Measurements from ENCODE around the gene REXO4. TPM values are rescaled to one million over a fixed set of nuclear protein-coding genes. Genes with fewer than 3 reads are reported as not detected.
"Not testable (repeated sequence)": the region's sequence is repeated elsewhere in the genome, so short reads cannot be mapped to it uniquely, and the experiment has no call there.

The REXO4 gene
- total RNA-seq, 1 experiment from 2014 or later, result 21.2 TPM

DNA sequence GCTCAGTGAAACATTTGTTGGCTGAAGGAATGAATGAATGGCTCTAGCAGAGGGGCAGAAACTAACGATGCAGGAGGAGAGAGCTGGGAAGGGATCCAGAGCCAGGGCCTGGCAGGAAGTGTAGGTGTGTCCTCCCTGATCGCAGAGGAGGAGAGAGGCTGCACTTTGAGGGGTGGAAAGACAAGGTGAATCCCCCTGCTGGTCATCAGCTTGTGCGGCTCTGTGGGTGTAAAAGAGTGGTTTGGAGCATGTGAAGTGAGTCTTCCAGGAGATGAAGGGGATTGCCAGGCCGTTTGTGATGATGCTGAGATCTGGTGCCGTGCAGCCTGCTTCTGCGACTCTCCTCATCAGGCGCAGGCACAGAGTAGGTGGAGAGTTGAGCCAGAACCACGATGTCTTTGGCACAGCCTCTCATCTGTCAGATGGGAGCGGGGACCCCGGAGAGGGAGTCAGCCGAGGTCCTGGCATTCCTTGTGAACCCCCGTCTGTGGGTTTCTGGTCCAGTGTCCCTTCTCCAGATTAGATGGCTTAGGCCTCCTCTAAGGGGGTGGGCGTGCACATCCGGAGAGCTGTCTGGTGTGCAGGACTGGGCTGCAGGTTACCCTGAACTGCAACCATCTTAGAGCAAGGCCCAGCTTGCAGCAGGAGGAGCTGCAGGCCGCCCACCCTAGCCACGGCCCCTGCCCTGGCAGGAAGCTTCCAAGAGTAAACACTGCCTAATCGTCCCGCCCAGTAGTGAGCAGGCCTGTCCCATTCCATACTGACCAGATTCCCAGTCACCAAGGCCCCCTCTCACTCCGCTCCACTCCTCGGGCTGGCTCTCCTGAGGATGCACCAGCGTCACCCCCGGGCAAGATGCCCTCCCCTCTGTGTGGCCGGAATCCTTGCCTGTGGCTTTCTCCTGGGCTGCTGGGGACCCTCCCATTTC, 4.1 kb upstream of the REXO4 start, which contains the start of gene ADAMTS13:
ADAMTS13 (plus strand) TSS at position 753 of the 928 bp plus-strand sequence; CDS start at position 830, 77 bp downstream.
- DNase-seq (ENCODE audit: low read depth), result peak; percentile 27

DNA sequence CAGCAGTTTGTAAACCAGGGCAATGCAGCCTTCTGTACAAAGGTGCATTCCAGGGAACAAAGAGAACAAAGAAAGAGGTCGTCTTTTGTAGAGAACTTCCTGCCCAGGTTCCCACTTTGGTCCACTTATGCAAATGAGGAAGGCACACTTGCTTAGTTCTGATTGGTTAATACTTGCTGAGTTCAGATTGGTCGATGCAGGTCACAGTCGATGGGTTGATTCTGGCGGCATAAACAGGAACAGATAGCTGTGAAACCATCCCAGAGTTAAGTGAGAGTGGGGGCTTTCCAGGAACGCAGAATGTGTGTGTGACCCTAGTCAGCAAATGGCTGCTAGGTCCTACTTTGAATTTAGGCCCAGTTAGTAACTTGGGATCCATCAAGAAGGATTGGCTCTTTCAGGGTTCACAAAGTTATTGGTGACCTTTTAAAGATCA, 2.6 kb upstream of the REXO4 start:
- DNase-seq (ENCODE audit: low read depth), result no peak

DNA sequence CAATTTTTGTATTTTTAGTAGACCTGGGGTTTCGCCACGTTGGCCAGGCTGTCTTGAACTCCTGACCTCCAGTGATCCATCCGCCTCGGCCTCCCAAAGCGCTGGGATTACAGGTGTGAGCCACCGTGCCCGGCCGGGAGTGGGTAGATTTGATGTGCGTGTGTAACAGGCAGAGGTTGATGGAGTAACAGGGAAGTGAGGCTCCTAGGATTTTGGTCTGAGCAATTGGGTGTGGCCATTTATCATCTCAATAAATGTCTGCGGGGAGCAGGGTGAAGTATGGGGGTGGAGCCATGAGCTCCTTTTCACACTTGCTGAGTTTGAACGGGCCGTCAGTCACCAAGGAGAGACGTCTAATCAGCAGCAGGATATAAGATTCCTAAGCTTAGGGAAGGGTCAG, 1.2 kb upstream of the REXO4 start:
- no peak for DNase-seq (ENCODE audit: low read depth)

DNA sequence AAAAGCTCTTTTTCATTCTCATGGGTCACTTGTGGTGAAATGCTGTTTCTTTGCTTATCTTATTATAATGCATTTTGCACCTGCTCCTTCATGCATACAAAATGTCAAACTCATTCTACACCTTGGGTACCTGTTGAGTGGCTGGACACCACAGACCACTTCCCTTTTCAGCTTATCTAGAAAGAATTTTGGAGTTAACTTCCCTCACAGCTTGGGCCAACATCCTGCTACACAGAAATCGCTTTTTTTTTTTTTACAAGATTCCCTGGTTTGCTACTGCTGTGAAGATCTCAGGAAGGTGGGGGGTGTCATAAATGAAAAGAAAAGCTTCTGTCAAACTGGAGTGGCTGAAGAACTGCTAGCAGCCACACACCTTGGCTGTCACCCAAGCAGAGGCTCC, 2.6 kb downstream of the REXO4 start:
- DNase-seq (ENCODE audit: low read depth), result no peak

DNA sequence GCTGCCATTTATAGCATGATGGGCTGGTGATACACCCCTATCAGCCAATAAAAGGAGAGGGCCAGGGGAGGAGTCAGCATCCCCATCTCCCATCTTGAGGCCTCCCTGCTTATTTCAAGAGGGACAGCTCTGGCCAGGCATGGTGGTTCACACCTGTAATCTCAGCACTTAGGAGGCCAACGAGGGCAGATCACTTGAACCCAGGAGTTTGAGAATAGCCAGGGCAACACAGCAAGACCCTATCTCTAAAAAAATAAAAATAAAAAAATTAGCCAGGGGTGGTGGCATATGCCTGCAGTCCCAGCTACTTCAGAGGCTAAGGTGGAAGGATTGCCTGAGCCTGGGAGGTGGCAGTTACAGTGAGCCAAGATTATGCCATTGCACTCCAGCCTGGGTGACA, 9.8 kb downstream of the REXO4 start:
- DNase-seq (ENCODE audit: low read depth), result no peak

DNA sequence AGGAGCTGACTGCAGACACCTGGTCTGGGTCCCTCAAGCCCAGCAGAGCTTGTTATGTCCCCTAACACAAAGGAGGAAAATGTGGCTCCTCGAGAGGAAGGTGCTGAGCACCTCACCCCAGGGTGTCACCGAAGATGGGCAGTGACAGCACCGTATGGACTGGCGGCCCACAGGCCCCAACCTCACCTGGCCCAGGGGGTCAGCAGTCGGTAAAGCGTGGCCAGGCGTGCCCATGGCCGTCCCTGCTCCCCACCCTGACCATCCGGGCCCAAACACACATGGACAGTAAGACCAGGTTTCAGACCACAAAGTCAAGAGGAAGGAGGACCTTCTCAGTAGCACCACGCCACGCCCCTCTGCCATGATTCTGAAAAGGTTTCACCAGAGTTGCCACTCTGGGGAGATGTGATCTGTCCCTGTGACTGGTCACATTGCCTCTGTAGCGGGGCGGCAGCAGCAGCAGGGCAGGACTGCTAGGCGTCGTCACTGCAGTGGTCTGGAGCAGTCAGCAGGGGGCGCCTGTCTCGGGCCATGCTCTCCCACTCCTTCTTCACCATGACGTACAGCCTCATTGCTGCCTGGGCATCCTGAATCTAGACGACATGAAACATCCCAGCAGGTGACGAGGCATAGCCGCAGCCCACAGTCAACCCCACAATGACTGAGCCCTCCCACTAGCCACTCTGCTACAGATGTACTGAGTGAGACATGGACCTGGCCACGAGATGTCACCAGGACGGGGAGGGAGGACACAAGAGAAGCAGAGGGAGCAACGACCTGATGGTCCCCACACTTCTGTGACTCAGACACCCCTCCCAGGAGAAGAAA, 11.1 kb downstream of the REXO4 start:
- DNase-seq (ENCODE audit: low read depth), result peak; percentile 32

DNA sequence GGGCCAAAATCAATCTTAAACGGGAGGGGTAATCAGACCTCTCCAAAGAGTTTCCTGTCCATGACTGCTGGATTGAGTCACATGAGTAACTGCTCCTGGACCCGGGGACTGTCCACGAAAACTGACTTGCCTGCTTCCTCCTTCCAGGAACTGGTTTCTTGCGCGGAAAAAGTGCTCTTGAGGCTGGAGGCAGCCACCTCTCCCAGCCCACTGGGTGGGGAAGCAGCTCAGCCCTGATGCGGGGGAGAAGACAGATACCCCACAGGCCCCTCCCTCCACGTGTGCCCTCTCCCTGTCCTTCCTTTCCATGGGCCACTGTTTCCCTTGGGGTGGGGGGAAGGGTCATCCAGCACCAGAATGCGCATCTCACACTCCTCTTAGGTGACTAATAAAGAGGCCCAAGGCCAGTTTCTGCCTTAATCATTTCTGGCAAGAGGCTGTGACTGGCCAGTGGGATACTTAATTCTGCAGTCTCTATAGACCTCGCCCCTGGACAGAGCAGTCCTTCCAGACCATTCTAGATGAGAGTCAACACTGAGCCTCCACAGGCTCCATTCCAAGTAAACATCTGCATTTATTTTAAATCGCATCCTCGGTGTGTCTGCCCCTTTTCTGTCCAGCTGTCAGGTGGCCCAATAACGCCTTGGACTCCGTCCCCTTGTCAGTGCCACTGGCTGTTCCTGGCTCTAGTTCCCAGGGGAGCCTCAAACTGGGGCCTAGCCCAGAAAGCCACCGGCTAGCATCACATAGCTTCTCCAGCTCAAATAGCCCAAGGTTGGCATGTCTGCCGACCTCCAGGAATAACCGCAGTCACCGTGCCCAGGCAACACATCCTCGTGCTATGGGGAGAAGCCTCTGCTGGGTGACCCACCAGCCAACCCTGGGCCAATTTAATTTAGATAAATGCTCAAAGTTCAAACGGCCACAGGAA, 12.0 kb downstream of the REXO4 start:
- DNase-seq (ENCODE audit: low read depth), result peak; percentile 28

DNA sequence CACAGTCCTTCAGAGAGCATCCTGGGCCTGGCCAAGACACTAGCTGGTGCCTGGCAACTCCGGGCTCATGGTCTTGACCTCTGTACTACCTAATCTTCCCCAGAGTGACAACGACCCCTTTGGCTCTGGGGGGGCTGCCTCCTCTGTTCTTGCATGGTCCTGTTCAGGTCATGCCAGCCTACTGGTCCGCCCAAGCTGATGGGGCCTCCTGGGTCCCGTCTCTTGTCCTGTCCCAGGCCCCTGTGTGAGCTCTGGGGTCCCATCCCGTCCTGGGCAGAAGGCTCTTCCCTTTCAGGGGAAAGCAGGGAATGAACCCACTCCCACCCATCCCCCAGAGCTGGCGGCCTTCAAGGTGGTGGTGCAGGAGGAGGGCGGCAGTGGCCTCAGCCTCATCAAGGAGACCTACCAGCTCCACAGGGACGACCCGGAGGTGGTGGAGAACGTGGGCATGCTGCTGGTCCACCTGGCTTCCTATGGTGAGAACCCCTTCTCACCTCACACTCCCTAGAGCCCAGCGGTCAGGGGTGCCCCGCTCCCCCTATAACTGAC, 13.3 kb downstream of the REXO4 start:
- no peak for DNase-seq (ENCODE audit: low read depth)

DNA sequence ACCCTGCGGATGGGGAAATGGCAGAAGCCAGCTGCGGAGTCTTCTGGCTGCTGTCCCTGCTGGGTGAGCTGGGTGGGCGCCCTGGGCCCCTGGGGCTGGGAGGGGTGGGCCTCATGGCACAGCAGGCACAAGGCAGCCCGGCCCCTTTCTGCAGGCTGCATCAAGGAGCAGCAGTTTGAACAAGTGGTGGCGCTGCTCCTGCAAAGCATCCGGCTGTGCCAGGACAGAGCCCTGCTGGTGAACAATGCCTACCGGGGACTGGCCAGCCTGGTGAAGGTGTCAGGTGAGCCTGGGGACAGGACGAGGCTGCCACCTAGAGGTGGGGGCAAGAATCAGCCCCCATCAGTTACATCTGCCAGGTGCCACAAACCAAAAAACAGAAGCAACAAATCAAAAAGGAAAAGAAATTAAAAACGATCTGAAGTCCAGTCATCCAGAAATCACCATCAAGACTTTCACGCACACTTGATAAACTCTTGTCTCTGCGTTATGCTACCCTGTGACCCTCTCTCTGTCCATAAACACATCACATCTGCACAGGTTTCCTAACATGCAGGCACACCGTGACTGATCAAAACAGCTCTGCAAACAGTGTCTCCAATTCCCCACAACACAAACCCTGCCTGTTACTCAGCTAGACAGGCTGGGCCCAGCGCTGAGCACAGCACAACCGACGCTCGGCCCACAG, 13.9 kb downstream of the REXO4 start:
- peak; percentile 22 for DNase-seq (ENCODE audit: low read depth)

DNA sequence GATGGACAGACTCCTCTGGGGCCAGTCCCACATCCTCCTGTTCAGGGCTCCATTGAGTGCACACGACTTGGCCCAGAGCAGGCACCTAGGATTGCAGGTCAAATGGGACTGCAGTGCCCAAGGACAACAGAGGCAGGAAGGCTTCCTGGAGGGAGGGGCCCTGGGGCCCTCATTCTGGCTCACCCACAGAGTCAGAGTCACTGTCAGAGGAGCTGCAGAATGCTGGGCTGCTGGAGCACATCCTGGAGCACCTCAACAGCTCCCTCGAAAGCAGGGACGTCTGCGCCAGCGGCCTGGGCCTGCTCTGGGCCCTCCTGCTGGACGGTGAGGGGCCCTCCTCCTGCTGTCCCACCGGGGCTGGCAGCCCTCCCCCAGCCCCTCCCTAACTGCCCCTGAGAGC, 15.1 kb downstream of the REXO4 start:
- no peak for DNase-seq (ENCODE audit: low read depth)

DNA sequence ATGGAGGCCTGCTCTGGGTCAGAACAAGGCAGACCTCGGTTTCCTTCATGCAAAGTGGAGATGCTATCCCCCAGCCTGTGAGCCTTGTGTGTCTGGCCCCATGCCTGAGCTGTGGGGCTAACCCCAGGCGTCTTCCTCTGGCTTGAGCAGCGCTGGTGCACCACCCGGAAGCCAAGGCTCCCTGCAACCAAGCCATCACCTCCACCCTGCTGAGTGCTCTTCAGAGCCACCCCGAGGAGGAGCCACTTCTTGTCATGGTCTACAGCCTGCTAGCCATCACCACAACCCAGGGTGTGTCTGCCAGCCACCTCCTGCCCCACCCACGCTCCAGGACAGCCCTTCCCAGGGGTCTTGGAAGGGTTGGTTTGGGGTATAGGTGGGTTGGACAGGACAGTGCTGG, 16.2 kb downstream of the REXO4 start:
- DNase-seq (ENCODE audit: low read depth), result no peak

DNA sequence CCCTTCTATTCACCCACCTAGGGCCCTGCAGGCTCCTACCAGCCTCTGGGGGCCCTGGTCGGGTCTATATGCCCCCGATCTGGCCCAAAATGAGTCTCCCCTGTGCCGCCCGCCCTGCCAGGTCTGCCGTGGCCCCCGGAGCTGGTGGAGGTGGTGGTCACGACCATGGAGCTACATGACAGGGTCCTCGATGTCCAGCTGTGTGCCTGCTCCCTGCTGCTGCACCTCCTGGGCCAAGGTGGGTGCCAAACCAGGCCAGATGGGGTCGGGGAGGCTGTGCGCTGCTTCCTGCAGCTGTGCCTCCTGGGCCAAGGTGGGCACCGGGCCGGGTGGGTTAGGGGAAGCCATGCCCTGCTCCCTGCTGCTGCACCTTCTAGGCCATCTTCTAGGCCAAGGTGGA, 17.5 kb downstream of the REXO4 start:
- DNase-seq (ENCODE audit: low read depth), result no peak

DNA sequence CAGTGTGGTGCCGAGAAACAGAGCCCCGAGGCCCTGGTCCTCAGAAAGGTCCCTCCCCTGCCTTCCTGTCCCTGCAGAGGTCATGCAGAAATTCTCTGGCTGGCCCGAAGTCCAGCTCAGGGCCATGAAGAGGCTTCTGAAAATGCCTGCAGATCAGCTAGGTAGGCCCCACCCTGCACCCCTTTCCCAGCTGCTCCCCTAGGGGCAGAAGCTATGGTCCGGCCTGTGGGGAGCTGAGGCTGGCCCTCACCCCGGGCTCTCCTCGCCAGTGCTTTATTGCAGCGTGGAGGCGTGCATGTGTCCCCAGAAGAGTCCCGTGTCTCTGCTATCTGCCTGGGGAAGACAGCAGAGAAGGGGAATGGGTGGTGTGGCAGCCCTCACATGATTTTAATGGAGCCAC, 19.9 kb downstream of the REXO4 start:
- DNase-seq (ENCODE audit: low read depth), result no peak

DNA sequence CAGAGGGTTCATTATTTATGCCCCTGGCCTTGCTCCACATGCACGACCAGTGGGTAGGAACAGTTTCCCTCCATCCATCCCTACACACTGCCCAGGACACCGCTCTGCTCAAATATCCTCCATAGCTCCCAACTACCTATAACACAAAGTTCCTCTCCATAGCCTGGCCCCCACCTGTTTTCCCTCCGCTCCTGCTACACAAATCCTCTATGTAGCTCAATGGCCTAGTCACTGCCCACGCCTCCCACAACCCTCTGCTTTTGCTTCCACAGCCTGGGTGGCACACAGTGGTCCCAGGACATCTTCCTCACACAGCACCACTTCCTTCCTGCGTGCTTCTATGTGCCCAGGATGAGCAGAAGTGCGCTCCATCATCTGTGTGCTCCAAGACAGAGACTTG, 20.4 kb downstream of the REXO4 start:
- no peak for DNase-seq (ENCODE audit: low read depth)

DNA sequence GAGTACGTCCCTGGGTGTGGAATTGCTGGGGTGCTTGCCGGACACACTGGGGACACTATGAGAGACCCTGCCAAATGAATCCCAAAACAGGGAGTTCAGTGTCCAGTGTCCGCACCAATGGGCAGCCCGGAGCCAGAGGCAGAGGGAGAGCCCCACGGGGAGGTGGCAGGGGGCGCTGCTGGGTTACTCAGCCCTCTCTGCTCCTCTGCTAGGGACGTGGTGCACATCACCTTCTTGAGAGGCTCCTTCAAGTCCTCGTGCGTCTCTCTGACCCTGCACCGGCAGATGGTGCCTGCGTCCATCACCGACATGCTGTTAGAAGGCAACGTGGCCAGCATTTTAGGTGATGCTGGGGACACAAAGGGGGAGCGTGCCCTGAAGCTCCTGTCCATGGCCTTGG, 20.9 kb downstream of the REXO4 start:
- DNase-seq (ENCODE audit: low read depth), result peak; percentile 54

DNA sequence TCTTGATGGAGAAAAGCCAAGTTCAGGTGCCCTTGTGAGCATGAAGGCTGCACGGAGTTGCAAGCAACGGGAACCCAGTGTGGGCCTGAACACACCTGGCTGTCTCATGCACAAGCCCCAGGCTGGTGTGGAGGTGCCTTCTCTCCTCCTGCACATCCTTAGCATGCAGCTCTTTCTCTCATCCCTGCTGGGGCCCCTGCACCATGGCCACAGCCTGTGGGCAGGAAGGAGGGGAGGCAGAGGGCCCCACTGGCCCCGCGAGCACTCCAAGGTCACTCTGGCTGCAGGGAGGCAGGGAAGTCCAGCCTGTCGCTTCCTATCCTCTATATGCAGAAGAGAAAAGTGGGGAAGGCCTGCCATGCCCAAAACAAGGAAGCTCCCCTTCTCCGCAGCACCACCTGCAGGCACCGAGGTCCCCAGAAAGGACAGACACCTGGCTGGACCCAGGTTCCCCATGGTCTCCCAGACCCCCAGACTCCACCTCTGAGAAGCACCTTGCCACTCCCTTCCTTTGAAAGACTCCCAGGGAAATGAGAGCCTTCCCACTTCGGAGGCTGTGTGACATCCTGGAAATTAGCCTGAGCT, 23.0 kb downstream of the REXO4 start:
- no peak for DNase-seq (ENCODE audit: low read depth)

DNA sequence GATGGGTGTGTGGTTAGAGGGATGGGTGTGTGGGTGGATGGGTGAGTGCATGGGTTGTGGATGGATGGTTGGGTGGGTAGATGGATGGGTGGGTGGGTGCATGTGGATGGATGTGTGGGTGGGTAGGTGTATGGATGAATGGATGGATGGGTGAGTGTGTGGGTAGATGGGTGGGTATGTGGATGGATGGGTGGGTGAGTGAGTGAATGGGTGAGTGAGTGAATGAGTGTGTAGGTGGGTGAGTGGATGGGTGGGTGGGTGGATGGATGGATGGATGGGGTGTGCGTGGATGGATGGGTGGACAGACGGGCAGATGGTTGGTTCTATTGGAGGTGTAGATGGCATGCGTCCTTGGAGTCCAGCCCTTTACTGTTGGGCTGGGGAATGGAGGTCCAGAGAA, 24.4 kb downstream of the REXO4 start:
- DNase-seq (ENCODE audit: low read depth), result no peak

DNA sequence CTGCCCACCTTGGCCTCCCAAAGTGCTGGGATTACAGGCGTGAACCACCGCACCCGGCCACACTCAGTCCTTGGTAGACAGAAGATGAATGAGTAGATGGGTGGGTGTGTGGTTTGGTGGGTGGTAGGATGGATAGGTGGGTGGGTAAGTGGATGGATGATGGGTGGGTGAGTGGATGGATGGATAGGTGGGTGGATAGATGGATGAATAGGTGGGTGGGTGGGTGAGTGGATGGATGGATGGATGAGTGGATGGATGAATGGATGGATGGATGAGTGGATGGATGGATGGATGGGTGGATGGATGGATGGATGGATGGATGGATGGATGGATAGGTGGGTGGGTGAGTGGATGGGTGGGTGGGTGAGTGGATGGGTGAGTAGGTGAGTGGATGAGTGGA, 25.5 kb downstream of the REXO4 start:
- DNase-seq (ENCODE audit: low read depth), result not testable (repeated sequence)

DNA sequence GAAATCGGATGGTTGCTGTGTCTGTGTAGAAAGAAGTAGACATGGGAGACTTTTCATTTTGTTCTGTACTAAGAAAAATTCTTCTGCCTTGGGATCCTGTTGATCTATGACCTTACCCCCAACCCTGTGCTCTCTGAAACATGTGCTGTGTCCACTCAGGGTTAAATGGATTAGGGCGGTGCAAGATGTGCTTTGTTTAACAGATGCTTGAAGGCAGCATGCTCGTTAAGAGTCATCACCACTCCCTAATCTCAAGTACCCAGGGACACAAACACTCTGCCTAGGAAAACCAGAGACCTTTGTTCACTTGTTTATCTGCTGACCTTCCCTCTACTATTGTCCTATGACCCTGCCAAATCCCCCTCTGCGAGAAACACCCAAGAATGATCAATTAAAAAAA, 26.4 kb downstream of the REXO4 start:
- not testable (repeated sequence) for DNase-seq (ENCODE audit: low read depth)

DNA sequence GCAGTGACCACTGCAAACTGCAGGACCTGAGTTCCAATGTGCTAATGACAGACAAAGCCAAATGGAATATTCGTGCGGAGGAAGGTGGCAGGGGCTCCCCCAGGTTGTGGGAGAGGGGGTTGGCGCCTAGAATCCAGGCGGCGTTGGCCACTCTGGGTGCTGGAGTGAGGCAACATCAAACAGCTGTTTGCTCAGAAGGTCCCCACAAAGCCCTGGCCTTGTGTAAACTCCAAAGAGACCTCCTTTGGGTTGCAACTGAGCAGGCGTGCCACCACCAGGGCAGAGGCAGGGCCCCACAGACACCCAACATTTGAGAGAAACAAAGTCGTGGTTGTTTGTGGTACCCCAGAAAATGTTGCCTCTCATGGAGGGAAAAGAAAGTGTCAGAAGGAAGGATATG, 27.1 kb downstream of the REXO4 start:
- DNase-seq (ENCODE audit: low read depth), result no peak

Measured in M059J (cell line).